Left renal cortex interstitium (tissue), 4 donors: Measurements from ENCODE around the gene MX1. TPM values are rescaled to one million over a fixed set of nuclear protein-coding genes. Genes with fewer than 3 reads are reported as not detected.

Source experiments
- DNase-seq, 4 donors: peaks; one replicate each; pipeline ENCODE4 v3.0.0-alpha.2; 2013; ENCODE audit warnings: low read depth in 4 of 4, low spot score in 2 of 4, missing footprints in 1 of 4
- polyA plus RNA-seq, 4 donors: library from polyadenylated mRNA; unstranded; fragments of 120-200 nt; gene quantifications; one replicate each; pipeline ENCODE4 v1.2.1, GENCODE V29; 2013; ENCODE audit not compliant: insufficient read length in 4 of 4

The MX1 gene
- polyA plus RNA-seq, 4 donors, result 7.5 to 11.0 (median 9.7) TPM

DNA sequence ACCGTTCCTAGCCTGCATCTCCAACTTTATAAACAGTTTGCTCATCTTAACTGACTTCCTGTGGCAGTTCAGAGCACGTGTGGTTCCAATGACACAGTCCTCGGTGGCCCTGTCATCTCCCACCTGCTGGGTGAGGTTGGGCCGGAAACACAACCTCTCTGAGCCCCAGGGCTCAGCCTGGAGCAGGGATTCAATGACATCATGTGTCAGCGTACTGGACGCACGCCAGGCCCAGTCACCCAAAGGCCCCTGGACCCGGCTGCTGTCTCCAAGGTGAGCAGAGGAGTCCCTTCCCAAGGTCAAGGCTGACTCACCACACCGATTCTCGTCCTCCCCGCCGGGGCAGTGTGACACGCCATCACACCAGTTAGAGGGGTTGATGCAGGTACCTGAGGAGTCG is 62.0 kb downstream of the MX1 start:
- DNase-seq, result no peak

DNA sequence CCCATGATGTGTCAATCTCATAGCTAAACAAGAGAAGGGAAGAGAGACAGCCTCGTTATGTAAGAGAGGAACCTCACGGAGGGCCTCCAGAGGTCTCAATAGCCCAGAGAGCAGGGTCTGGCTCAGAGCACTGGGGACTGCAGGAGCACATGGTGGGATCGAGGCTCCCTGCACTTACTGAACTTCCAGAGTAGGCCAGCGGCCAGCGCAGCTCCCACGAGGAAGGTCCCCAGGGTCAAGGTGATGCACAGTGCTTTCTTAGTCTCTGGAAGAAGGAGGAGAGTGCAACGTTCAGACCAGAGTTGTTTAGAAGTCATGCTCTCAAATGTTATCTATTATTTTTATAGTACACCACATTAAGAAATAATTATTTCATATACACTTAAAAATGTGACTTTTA is 63.3 kb downstream of the MX1 start:
- DNase-seq, result no peak

- DNase-seq, result no peak
Measured at GRCh38 chr21:41490330-41490729, 64.3 kb downstream of the MX1 start.

DNA sequence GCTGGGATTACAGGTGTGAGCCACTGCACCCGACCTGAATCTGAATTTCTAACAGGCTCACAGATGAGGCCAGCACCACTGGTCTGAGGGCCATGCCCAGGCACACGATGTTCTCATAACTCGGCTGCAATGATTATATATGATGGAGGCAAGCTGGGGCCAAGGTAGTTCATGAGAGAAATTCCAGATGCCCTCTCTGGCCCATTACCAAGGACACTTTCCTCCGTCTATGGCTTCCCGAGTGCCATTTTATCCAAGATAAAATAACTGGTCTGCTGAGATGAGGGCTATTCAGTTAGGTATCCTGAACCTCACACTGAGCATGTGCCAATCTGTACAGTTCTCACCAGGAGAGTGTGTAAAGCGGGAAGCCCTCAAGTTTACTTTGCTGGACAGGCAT is 65.4 kb downstream of the MX1 start:
- no peak for DNase-seq

- DNase-seq, result no peak
Measured at GRCh38 chr21:41494242-41494641, 68.2 kb downstream of the MX1 start.

DNA sequence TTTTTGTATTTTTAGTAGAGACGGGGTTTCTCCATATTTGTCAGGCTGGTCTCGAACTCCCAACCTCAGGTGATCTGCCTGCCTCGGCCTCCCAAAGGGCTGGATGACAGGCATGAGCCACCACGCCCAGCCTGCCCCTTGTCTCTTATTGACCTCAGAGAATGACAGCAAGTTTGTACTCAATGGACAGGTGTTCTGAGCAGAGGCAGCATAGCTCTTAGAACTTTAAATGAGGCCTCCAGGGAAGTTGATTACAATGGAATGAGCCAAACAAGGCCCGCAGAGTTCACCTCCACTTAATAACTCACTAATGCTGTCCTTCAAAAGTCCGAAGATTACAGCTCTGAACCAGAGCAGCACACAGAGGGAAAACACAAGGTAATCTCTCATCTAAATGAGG is 71.0 kb downstream of the MX1 start:
- DNase-seq, result no peak

GRCh38 chr21:41497788-41498187 is 71.7 kb downstream of the MX1 start:
- no peak for DNase-seq

GRCh38 chr21:41499920-41500319 is 73.9 kb downstream of the MX1 start:
- no peak for DNase-seq

DNA sequence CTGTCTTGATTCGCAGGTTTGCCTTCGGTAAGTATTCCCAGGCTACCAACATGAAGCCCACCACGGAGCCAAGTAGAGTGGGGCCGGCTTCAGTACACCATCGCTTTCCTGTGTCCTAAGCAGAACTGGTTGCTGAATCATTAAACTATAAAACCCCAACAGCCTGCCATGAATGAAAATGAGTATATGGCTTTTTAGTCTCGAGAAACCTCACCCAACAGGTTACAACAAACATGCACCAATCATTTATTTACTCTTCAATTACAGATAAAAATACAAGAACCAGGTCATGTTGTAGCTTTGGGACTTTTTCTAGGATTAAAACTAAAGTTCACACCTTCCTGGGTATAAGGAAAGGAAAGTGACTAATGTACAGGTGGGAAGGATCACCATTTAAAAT is 74.3 kb downstream of the MX1 start:
- no peak for DNase-seq

GRCh38 chr21:41500931-41501381 is 74.9 kb downstream of the MX1 start:
- DNase-seq, result no peak

DNA sequence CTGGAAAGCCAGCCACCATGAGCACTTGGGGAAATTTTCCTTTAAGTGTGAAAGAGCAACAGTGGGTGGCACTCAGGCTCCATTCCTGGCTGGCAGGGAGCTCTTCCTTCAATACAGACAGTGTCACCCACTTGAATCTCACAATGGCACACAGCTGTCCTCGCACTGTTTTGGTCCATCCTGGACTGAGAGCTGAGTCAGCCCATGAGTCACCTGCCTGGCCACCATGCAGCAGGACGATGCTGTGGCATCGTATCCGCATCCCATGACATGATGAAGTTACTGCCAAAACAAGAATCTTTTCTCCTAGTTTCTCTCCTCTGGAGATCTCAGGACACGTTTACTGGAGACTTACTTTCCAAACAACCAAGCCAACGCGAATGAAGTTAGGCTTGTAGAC is 75.9 kb downstream of the MX1 start:
- no peak for DNase-seq

GRCh38 chr21:41503331-41503730 is 77.3 kb downstream of the MX1 start:
- no peak for DNase-seq

DNA sequence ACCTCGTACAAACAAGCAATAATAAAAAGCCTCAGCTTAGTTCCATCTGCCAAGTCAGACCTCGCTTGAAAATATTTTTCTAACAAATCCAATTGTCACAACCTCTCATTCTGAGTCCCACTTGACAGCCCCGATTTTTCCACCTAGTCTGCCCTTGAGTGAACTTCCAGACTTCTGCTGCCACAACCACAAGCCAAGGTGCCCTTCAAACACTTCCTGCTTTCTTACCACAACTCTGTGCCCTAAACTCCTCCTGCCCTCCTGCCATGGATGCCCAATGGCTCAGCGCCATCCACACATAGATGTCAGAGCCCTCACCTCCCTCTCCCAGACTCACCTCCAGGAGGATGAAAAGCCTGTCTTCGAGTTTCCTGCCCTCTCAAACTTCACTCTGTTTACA is 78.0 kb downstream of the MX1 start:
- no peak for DNase-seq

- no peak for DNase-seq
Measured at GRCh38 chr21:41506005-41506594, 80.1 kb downstream of the MX1 start.

GRCh38 chr21:41506611-41507520 is 80.8 kb downstream of the MX1 start:
- DNase-seq, result no peak

DNA sequence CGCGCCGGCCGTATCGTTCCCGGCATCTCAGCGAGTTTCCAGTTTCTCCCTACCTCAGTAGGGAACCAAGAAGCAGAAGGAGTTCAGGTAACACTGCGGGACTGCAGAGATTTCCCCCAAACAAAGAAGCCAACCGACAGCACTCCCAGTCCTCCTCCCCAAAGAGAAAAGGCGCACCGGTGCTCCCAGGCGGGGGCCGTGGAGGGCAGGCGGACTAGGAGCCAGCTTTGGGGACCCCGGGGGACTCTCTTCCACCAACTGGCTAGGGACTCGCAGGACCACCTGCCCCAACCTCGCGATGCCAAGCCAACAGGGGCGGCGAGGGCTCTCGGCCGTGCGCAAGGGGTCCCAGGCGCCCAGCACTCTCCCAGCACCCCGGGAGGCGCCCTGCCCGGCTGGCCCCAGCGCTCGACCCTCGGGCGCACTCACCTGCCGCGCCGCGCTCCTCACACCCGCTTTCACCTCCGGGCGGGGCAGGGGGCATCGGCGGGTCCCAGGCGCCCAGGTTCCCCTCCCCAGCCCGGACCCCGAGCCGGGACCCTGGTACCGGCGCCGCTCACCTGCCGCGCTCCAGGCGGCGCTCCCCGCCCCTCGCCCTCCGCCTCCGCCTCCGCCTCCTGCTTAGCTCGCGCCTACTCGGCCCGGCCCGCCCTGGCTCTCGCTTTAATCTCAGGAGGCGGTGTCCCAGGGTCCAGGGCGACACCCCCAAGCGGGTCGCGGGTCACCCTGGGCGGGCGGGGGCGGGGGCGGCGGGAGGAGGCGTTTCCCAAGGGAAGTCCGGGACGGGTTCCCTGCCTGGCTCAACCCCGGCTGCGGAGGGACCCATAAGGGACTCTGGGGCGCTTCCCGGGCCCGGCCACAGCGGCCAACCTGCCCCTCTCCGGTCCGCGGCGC is 81.7 kb downstream of the MX1 start, which contains the start of gene TMPRSS2:
TSS of gene TMPRSS2 (minus strand) at position 638 of the 894 bp plus-strand sequence. CDS start 10,025 bp downstream, outside the sequence.
- no peak for DNase-seq

DNA sequence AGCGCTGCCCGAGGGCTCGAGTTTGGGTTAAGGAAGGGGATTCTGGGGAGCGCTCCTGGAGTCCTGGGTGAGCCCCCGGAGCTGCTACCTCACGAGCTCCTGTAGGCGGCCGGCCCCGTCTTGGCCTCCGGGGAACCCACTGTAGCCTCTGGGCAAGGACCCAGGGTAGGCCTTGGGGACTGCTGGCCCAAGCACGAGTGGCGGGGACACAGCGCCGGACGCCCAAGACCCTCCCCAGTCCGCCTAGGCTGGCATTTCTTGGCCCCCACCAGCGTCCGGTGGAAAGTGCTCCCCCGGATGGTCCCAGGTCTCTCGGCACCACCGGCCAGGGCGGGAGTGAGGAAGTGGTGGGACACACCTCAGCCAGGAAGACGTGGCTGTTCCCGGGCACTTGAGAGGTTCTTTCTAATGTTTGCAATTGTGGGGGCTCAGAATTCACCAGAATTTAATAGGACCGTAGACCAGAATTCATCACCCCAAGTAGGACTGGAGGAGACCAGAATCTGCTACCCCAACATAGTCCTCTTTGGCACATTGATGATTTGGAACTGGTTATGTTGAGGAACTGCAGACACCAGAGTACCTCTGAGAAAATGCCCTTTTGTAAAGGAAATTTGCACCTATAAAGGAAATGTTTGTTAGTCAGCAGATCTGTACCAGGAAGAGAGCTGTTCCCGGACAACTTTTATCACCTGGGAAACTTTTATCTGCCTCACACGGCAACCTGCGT is 82.5 kb downstream of the MX1 start:
- DNase-seq, result no peak
